Activated T-cell treated with anti-CD3 and anti-CD28 coated beads for 24 hours (primary cell): ENCODE measurements around the gene PROZ.

Experiments
- DNase-seq: peaks from one replicate; pipeline ENCODE4 v3.0.0-alpha.2; 2020; ENCODE audit warnings: low read depth

PROZ gene

GRCh38 chr13:113141601-113141970 is 16.9 kb upstream of the PROZ start:
- DNase-seq, result no peak

- no peak for DNase-seq
Observed at GRCh38 chr13:113142876-113143275, 15.6 kb upstream of the PROZ start.

- DNase-seq, result no peak
Observed at GRCh38 chr13:113143466-113144254, 14.8 kb upstream of the PROZ start.

GRCh38 chr13:113144255-113144629 is 14.2 kb upstream of the PROZ start:
- no peak for DNase-seq

GRCh38 chr13:113145496-113145895 is 13.0 kb upstream of the PROZ start:
- peak; percentile 38 for DNase-seq

- DNase-seq, result no peak
Observed at GRCh38 chr13:113145911-113146598, 12.4 kb upstream of the PROZ start.

- DNase-seq, result no peak
Observed at GRCh38 chr13:113146750-113147149, 11.7 kb upstream of the PROZ start.

GRCh38 chr13:113147206-113147605 is 11.2 kb upstream of the PROZ start:
- no peak for DNase-seq

GRCh38 chr13:113148407-113148806 is 10.0 kb upstream of the PROZ start:
- DNase-seq, result no peak

- no peak for DNase-seq
Observed at GRCh38 chr13:113148940-113149503, 9.4 kb upstream of the PROZ start.

- DNase-seq, result no peak
Observed at GRCh38 chr13:113149711-113150549, 8.5 kb upstream of the PROZ start.

- DNase-seq, result no peak
Observed at GRCh38 chr13:113150550-113151365, 7.7 kb upstream of the PROZ start.

- no peak for DNase-seq
Observed at GRCh38 chr13:113151745-113152690, 6.4 kb upstream of the PROZ start.

- no peak for DNase-seq
Observed at GRCh38 chr13:113152691-113152983, 5.8 kb upstream of the PROZ start.

- DNase-seq, result no peak
Observed at GRCh38 chr13:113152984-113153809, 5.3 kb upstream of the PROZ start.

GRCh38 chr13:113153810-113154748 is 4.4 kb upstream of the PROZ start:
- peak; percentile 40 for DNase-seq

- no peak for DNase-seq
Observed at GRCh38 chr13:113155201-113155600, 3.2 kb upstream of the PROZ start.

- DNase-seq, result no peak
Observed at GRCh38 chr13:113155982-113156655, 2.3 kb upstream of the PROZ start.
